Skeletal muscle satellite cell (primary cell): ENCODE data around the gene KDM4B.

Source experiments
- H3K27me3 ChIP-seq: 2 replicates; pipeline ENCODE4 v1.7.0; 2013; ENCODE audit warnings: low read length; ENCODE audit not compliant: control insufficient read depth, insufficient read depth
- H3K36me3 ChIP-seq: 2 replicates; pipeline ENCODE4 v1.7.0; 2013; ENCODE audit warnings: mild to moderate bottlenecking, control low read depth, low read length; ENCODE audit not compliant: insufficient read depth
- H3K4me1 ChIP-seq: 2 replicates; pipeline ENCODE4 v1.7.0; 2013; ENCODE audit warnings: low read length; ENCODE audit not compliant: control insufficient read depth, insufficient read depth
- H3K4me2 ChIP-seq: 2 replicates; pipeline ENCODE4 v1.7.0; 2013; ENCODE audit warnings: mild to moderate bottlenecking, low read length
- H3K4me3 ChIP-seq: 2 replicates; pipeline ENCODE4 v1.7.0; 2013; ENCODE audit warnings: low read length
- H3K9ac ChIP-seq: 2 replicates; pipeline ENCODE4 v1.7.0; 2013; ENCODE audit warnings: mild to moderate bottlenecking, low read depth, low read length, moderate library complexity
- H3K9me3 ChIP-seq: replicated peaks from 2 replicates; pipeline ENCODE4 v1.7.0; 2013; ENCODE audit warnings: mild to moderate bottlenecking, control low read depth, low read length

Gene KDM4B

GRCh38 chr19:5002143-5002542, 33.2 kb downstream of the KDM4B start:
- Histone ChIP-seq H3K27me3 (no peaks in the 10 kb centered on the region), H3K9me3 (no peaks in the 10 kb centered on the region), H3K4me1 (peaks cover 12% of the 10 kb centered on the region), H3K4me3 (no peak overlapping the region), H3K36me3 (peaks cover 7% of the 10 kb centered on the region), H3K4me2 (peak overlapping the region; percentile 71), H3K9ac (no peak overlapping the region)

GRCh38 chr19:5003781-5004180, 34.9 kb downstream of the KDM4B start:
- Histone ChIP-seq H3K4me3 (no peak overlapping the region), H3K36me3 (no peaks in the 10 kb centered on the region)

GRCh38 chr19:5005096-5005495, 36.2 kb downstream of the KDM4B start:
- Histone ChIP-seq H3K36me3 (no peaks in the 10 kb centered on the region), H3K9me3 (no peaks in the 10 kb centered on the region), H3K4me1 (peaks cover 12% of the 10 kb centered on the region), H3K27me3 (no peaks in the 10 kb centered on the region), H3K9ac (no peak overlapping the region), H3K4me2 (no peak overlapping the region), H3K4me3 (no peak overlapping the region)

More at GRCh38 chr19:5003781-5004180, 34.9 kb downstream of the KDM4B start:
- Histone ChIP-seq H3K4me2 (no peak overlapping the region), H3K4me1 (peaks cover 12% of the 10 kb centered on the region), H3K9me3 (no peaks in the 10 kb centered on the region), H3K9ac (no peak overlapping the region), H3K27me3 (no peaks in the 10 kb centered on the region)

GRCh38 chr19:5006201-5006600, 37.3 kb downstream of the KDM4B start:
- Histone ChIP-seq H3K9ac (no peak overlapping the region), H3K4me2 (no peak overlapping the region), H3K36me3 (no peaks in the 10 kb centered on the region), H3K9me3 (no peaks in the 10 kb centered on the region), H3K27me3 (no peaks in the 10 kb centered on the region), H3K4me1 (peaks cover 12% of the 10 kb centered on the region), H3K4me3 (no peak overlapping the region)

- H3K4me2 ChIP-seq: no peak overlapping the region
- no peak overlapping the region for H3K9ac ChIP-seq
- no peaks in the 10 kb centered on the region for H3K9me3 ChIP-seq
- no peak overlapping the region for H3K4me3 ChIP-seq
- H3K27me3 ChIP-seq: no peaks in the 10 kb centered on the region
- H3K4me1 ChIP-seq: peaks cover 9% of the 10 kb centered on the region
- H3K36me3 ChIP-seq: no peaks in the 10 kb centered on the region
These were observed 37.9 kb downstream of the KDM4B start for GRCh38 chr19:5006821-5007220.

DNA sequence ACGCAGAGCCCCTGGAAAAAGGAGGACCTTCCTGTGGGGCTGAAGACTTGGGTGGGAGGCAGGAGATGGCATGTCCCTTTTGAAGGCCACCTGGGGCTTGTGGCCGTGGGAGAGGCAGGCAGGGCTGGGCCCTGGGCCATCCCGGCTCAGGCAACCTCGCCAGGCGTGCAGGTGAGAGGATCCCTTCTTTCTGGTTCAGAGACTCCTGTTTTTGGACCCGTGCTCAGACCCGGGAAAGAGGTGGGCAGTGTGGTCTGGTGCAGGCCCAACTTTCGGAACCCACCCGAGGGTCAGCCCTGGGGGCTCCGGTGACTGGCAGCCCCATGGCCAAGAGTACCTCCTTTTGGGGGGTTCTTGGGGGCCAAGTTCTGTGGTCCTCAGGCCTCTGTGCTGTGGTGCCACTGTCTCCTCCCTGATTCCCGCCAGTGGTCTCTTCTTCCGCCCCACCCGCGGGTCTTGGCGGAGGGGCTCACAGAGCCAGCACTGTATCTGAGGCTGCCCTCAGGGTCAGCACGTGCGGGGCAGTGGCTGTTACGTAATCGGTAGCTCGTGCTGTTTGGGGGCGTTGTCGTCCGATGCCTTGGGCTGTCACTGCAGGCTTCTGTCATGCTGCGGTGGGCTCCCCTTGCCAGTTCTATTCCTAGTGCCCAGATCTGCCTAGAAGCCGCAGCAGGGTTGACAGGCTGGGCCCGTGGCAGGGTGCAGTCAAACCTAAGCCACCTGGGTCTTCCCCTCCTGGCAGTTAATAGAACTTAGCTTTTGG, 42.7 kb downstream of the KDM4B start:
- Histone ChIP-seq H3K4me2 (no peak overlapping the region), H3K4me3 (no peak overlapping the region), H3K4me1 (no peaks in the 10 kb centered on the region), H3K36me3 (peaks cover 6% of the 10 kb centered on the region), H3K9ac (no peak overlapping the region), H3K27me3 (no peaks in the 10 kb centered on the region), H3K9me3 (no peaks in the 10 kb centered on the region)

GRCh38 chr19:5012688-5013457, 44.0 kb downstream of the KDM4B start:
- no peak overlapping the region for H3K4me2 ChIP-seq
- H3K9ac ChIP-seq: no peak overlapping the region
- H3K4me3 ChIP-seq: no peak overlapping the region
- no peaks in the 10 kb centered on the region for H3K27me3 ChIP-seq
- H3K4me1 ChIP-seq: no peaks in the 10 kb centered on the region
- H3K9me3 ChIP-seq: no peaks in the 10 kb centered on the region
- H3K36me3 ChIP-seq: peaks cover 9% of the 10 kb centered on the region

DNA sequence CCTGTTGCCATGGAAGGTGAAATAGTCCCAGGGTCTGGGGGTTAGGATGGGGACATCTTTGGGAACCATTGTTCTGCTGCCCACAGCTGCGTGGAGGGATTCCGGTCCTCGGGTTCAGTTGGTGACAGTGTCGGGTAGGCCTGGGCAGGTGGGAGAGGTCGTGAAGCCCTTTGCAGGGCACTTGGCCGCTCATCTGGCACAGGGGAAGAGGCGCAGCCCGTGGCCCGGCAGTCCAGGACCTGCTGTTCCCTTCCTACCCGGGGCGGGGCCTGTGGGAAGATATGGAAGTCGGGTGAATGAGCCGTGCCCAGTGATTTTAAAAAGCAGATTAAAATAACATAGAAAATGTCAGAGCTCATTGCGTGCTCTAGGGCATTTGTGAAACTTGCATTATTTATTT, 44.8 kb downstream of the KDM4B start:
- no peak overlapping the region for H3K4me2 ChIP-seq
- no peaks in the 10 kb centered on the region for H3K27me3 ChIP-seq
- no peak overlapping the region for H3K9ac ChIP-seq
- H3K4me3 ChIP-seq: no peak overlapping the region
- peaks cover 13% of the 10 kb centered on the region for H3K36me3 ChIP-seq
- H3K9me3 ChIP-seq: no peaks in the 10 kb centered on the region
- H3K4me1 ChIP-seq: peaks cover 7% of the 10 kb centered on the region

GRCh38 chr19:5014941-5015340, 46.0 kb downstream of the KDM4B start:
- H3K4me3 ChIP-seq: no peak overlapping the region
- no peaks in the 10 kb centered on the region for H3K9me3 ChIP-seq
- H3K4me1 ChIP-seq: peaks cover 7% of the 10 kb centered on the region
- no peak overlapping the region for H3K4me2 ChIP-seq
- H3K9ac ChIP-seq: no peak overlapping the region
- peaks cover 15% of the 10 kb centered on the region for H3K36me3 ChIP-seq
- H3K27me3 ChIP-seq: no peaks in the 10 kb centered on the region

DNA sequence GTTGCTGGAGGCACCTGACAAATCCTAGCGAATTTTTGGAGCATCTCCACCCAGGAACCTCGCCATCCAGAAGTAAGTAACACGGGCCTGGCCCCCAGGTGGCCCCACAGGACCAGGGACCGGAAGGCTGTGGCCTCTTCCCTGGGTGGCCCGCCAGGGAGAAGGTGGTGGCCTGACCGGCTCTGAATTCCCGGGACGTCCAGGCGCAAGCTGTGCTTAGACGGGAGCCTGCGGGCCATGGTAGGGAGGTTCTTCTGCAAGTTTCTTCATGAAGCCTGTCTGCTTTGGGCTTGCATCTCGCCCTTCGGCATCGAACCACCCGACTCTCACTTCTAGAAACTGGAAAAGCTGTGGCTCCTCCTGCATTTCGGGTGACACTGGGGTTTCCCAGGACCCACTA, 47.4 kb downstream of the KDM4B start:
- H3K4me1 ChIP-seq: peaks cover 7% of the 10 kb centered on the region

GRCh38 chr19:5016781-5017180, 47.9 kb downstream of the KDM4B start:
- Histone ChIP-seq H3K27me3 (no peaks in the 10 kb centered on the region), H3K4me1 (peaks cover 7% of the 10 kb centered on the region), H3K4me3 (no peak overlapping the region), H3K9ac (no peak overlapping the region), H3K9me3 (no peaks in the 10 kb centered on the region), H3K4me2 (no peak overlapping the region), H3K36me3 (peaks cover 15% of the 10 kb centered on the region)

More for the DNA sequence above, 47.4 kb downstream of the KDM4B start:
- Histone ChIP-seq H3K9ac (no peak overlapping the region), H3K4me3 (no peak overlapping the region), H3K9me3 (no peaks in the 10 kb centered on the region), H3K27me3 (no peaks in the 10 kb centered on the region), H3K4me2 (no peak overlapping the region), H3K36me3 (peaks cover 15% of the 10 kb centered on the region)
